HG03575 (cell line): ENCODE results near the gene DHRS12.
"Not testable (repeated sequence)": the region's sequence is repeated elsewhere in the genome, so short reads cannot be mapped to it uniquely, and the experiment has no call there.

Experiments
- ATAC-seq: cut with Tn5 transposase; IDR thresholded peaks from one replicate; pipeline ENCODE4 v1.9.1; 2021; ENCODE audit not compliant: unreplicated experiment, insufficient number of reproducible peaks, low FRiP score; ENCODE audit errors: extremely low read depth

Gene DHRS12

DNA sequence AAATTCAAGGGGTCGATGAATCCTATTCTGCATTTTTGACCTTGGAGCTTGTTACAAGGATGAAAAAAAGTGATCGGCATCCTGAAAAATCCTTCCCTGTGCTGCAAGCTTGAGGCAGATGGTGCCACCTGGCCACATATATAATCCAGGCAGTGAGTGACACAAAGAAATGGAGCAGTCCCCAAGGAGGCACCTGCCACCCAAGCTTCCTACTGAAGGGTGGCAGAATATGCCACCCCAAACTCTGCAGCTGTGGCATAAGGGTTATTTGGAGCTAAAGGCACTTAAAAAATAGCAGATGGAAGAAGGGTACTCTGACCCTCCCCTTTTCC lies 25.6 kb upstream of the DHRS12 start:
- ATAC-seq: no peak

GRCh38 chr13:51828730-51829567 lies 25.0 kb upstream of the DHRS12 start:
- no peak for ATAC-seq

DNA sequence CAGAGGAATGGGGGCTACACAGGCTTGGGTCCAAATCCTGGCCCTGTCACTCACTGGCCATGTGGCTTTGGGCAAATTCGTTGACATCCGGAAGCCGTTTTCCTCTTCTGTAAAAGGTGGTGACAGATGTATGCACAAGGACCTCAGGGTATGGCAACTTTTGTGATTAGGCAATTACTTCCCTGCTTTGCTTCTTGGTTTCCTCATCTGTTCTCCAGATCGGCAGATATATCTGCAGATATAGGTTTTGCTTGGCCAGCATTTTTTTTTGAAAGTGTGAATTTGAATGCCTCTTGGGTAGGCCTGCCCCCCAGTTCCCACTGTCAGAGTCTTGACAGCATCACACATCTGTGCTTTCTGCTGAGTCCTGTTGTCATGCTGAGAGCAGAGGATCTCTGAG lies 23.3 kb upstream of the DHRS12 start:
- no peak for ATAC-seq

- ATAC-seq: no peak
Measured at GRCh38 chr13:51826606-51827005, 22.6 kb upstream of the DHRS12 start.

DNA sequence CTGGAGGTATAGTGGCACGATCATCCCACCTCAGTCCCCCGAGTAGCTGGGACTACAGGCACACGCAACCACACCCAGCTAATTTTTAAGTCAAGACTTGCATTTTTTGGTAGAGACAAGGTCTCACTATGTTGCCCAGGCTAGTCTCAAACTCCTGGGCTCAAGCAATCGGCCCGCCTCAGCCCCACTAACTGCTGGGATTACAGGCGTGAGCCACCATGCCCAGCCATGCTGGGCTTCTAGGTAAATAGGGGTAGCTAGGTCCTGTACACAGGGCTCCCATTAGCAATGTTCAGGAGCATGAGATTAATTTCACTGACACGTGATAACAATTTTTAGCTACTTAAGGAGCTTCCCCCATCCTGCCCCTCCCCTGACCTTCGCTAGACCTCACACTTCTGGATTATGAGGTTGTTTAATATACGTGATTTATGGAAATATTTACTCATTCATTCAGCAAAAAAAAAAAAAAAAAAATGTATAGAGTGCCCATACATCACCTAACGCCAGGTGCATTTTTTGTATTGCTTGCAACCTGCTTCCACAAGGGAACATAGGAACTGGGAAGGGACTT lies 21.8 kb upstream of the DHRS12 start:
- no peak for ATAC-seq

DNA sequence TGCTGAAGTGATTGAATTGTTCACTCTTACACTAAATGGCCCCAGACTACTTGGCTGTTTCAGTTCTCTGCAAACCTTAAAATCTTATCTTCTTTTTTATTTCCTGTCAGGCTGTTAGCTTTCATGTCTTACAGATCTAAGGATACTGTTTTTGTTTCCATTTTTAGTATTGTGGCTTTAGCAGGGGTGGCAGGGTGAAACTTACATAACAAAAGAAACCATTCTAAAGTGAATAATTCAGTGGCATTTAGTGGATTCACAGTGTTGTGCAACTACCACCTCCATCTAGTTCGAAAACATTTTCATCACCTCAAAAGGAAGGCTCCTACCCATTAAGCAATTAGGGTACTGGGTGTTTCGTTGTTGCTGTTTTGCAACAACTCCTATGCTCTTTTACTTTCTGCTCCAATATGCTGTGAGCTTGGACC lies 21.2 kb upstream of the DHRS12 start:
- ATAC-seq: no peak

DNA sequence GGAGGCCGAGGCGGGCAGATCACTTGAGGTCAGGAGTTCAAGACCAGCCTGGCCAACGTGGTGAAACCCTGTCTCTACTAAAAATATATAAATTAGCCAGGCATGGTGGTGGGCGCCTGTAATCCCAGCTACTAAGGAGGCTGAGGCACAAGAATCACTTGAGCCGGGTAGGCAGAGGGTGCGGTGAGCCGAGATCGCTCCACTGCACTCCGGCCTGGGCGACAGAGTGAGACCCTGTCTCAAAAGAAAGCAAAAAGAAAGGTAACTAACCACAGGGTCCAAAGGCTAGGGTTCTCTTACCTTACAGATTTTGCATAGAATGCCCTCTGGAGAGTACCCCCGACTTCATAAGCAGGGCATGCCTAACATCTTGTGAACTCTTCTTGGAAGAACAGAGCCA lies 20.7 kb upstream of the DHRS12 start:
- not testable (repeated sequence) for ATAC-seq

GRCh38 chr13:51823863-51824262 lies 19.9 kb upstream of the DHRS12 start:
- ATAC-seq: no peak

DNA sequence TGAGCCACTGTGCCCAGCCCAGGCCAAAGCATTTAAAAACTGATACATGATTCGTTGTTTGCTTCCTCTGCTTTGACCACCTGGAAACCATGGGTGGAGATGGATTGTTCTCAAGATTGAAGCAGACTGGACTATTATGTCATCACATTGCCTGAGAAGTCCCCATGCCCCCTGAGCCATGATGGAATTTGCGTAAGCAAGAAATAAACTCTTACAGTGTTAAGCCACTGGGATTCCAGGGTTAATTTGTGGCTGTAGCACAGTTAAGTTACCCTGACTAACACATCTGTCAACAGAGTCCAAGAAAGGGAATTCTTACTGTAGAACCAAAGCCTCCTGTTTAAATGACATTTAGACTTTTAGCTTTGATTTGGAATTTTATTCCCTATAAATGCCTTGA lies 19.4 kb upstream of the DHRS12 start:
- no peak for ATAC-seq

DNA sequence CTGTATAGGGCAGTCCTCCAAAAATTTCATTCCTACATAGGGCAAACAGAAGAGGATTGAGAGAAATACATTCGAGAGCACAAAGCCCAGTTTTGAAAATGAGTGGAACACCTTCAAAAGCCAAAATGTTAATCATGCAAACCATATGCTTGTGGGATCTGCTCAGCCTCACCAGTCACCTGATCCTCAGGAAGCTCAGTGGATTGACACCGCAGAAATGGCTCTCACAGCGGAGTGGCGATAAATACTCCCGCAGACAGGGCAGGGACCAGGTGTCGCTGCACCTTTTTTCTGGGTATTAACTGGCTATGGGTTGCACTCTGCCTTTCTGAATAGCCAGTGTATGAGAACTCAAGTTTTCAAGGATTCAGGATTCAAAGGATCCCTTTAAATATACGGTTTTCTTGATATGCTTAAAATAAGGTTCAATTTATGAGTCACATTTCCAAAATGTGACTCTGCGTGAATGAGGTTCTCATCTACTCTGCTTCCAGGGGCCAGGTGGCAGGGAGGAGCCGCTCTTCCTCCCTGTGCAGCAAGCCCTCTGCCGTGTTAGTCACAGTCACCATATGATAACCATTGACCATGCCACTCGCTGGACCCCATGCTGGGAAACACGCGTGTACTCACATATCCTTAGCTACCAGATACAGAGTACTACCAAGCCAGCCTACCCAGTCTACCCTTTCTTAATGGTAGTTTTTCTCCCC lies 18.3 kb upstream of the DHRS12 start:
- ATAC-seq: no peak

DNA sequence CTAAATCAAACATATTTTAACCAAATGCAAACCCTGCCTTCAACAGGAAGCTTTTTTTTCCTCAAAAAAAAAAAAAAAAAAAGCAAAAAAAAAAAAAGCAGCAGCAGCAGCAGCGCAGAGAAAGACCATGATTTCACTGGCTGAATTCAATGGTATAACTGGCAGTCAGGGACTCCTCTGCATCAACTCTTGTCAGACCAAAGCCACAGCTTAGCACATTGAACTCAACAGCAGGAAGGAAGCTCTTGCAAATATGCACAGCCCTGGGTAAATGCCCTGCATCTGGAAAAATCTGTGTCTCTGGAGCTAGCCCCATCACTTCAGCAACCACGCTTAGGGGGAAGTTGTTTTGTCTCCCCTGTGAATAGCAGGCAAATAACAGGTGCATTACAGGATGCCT lies 17.6 kb upstream of the DHRS12 start:
- ATAC-seq: no peak

DNA sequence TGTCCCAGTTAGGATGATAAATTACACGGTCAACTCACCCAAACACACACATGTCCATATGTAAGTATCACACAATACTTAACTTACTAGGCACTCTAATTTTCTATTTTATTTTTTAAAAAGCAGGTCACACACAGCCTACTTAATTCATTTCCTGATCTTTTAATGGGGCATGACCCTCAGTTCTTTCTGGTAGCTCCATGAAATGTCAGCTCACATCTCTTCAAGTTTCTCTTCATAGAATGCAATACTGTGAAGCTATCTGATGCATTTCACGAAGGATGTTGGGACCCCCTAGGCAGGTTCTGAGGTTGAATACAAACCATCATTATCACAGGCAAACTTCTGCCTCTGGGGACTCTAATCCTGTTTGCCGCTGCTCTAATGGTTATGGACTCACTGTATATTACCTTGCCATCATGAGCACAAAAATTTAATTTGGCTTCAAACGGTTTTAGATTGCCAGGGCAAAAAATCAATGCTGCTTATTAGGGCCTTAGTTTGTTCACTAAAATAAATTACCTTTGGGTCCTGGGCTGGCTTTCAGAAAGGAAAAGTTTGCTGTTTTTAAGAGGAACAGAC lies 16.1 kb upstream of the DHRS12 start:
- ATAC-seq: no peak

DNA sequence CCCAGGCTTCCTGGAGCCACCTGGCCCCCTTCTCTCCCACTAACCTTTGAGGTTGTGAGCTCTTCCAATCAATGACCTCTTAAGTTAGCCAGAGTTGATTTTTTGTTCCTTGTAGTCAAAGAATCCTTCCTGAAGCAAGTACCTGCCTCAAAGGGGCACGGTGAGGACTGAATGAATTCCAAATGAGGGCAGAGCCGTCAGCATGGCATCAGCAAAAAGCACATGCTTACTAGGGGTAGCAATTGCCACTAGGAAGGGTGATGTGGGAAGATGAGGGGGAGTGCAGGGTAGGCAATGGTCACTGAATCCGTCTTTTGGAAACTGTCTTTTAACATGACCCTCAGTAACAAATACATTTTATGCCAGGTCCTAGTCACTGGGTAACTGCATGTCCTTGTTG lies 15.6 kb upstream of the DHRS12 start:
- no peak for ATAC-seq

- ATAC-seq: no peak
Measured at GRCh38 chr13:51818781-51819511, 15.0 kb upstream of the DHRS12 start.

DNA sequence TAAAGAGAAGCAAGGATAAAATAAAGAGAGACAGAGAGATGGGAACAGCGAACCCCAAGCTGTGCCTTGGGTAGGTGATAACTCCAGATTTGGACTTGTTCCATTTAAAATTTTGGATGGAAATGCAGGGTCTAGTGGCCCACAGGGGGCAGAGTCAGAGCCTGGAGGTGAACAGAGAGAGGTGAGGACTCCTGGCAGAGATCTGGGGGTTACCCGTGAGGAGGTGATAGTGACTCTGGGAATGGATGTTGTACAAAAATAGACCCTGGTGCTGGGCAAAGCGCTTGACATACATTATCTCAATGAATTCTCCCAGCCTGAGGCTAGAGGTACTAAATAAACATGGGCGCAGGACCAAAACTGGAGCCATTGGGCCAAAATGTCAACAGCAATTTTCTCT lies 14.3 kb upstream of the DHRS12 start:
- no peak for ATAC-seq

DNA sequence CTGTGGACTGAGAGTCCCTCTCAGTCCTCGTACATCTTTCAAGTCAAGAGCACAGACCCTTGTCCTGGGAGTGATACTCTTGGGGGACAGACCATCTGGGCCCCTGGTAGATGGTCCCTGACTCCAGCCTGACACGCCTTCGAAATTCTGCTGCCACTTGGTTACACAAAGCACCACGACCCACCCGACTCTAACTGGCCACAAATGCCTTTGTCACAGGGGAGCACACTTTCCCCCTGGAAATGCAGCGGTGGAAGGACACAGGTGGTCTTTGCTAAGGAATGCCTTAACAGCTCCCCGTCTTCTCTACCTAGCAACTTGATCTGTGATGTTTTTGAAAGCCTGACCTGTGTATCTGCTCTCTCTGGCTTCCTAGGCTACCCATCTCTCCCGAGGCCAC lies 13.8 kb upstream of the DHRS12 start:
- ATAC-seq: no peak

- ATAC-seq: no peak
Measured at GRCh38 chr13:51816604-51817249, 12.8 kb upstream of the DHRS12 start.

- no peak for ATAC-seq
Measured at GRCh38 chr13:51815848-51816247, 11.9 kb upstream of the DHRS12 start.
